Measurements from ENCODE around the gene RPS6KA5. TPM values are rescaled to one million over a fixed set of nuclear protein-coding genes. Genes with fewer than 3 reads are reported as not detected.

The RPS6KA5 gene
- total RNA-seq, 1 experiment from 2014 or later, result 24.2 TPM

- no TSS peak for BruUV-seq (replicated peaks)
- RAD21 ChIA-PET (ENCODE audit: low non-redundant PET in 1 of 2, low total read pairs in 2 of 2, uncharacterized antibody in 2 of 2, unreplicated experiment in 2 of 2), result no interaction called here
- POLR2A ChIA-PET, result no interaction called here
- H3K79me2 ChIP-seq (ENCODE audit: insufficient read depth, low read length), result no peaks in the 10 kb centered on the region
- no peak overlapping the region for H3K9ac ChIP-seq (ENCODE audit: low read length)
- no peaks in the 10 kb centered on the region for H3K9me2 ChIP-seq (ENCODE audit: insufficient read depth)
- no peak overlapping the region for H3K4me2 ChIP-seq (ENCODE audit: low read length)
- TF ChIP-seq ZNF274 (IDR thresholded peaks at IDR 0.05; ENCODE audit: low read depth, low read length) (no peak), JUND (IDR thresholded peaks at IDR 0.05) (no peak), EGR1 (IDR thresholded peaks at IDR 0.05; ENCODE audit: low read depth) (no peak), EZH2 (IDR thresholded peaks at IDR 0.05) (no peak), ZBTB33 (IDR thresholded peaks at IDR 0.05; ENCODE audit: extremely low read depth, insufficient replicate concordance, low read length) (no peak), CBX3 (IDR thresholded peaks at IDR 0.05; ENCODE audit: low read depth) (no peak), SIN3A (IDR thresholded peaks at IDR 0.05; ENCODE audit: low read depth) (no peak), RAD21 (IDR thresholded peaks at IDR 0.05; ENCODE audit: low read depth) (no peak), ELF1 (IDR thresholded peaks at IDR 0.05; ENCODE audit: borderline replicate concordance, low read depth) (no peak), REST (IDR thresholded peaks at IDR 0.05; ENCODE audit: low read depth) (no peak), YY1 (IDR thresholded peaks at IDR 0.05; ENCODE audit: extremely low read depth, insufficient replicate concordance, low read depth, low read length) (no peak), SP1 (IDR thresholded peaks at IDR 0.05; ENCODE audit: low read depth) (no peak), FOSL1 (IDR thresholded peaks at IDR 0.05; ENCODE audit: low read depth) (no peak), TCF7L2 (IDR thresholded peaks at IDR 0.05; ENCODE audit: borderline replicate concordance, extremely low read depth, insufficient read depth, insufficient read length) (no peak), ZFX (IDR thresholded peaks at IDR 0.05) (no peak), MAX (IDR thresholded peaks at IDR 0.05) (no peak)
- H3K27me3 ChIP-seq (ENCODE audit: insufficient read depth, low read length), result no peaks in the 10 kb centered on the region
- CTCF ChIA-PET, result no interaction called here
- H4K20me1 ChIP-seq (ENCODE audit: insufficient read depth), result no peaks in the 10 kb centered on the region
- no peaks in the 10 kb centered on the region for H3K36me3 ChIP-seq (ENCODE audit: control insufficient read depth in 1 of 2, insufficient read depth in 2 of 2, low read length in 2 of 2)
- H3K4me1 ChIP-seq (ENCODE audit: control insufficient read depth in 1 of 2, insufficient read depth in 2 of 2, low read length in 2 of 2), result peaks cover 0 to 4% of the 10 kb centered on the region in 2 experiments; a peak in 2 of 4 replicates
- no peak overlapping the region for H3K27ac ChIP-seq (ENCODE audit: low read depth, low read length)
- H3K9me3 ChIP-seq (ENCODE audit: control insufficient read depth in 1 of 2, insufficient read depth in 1 of 2, low read depth in 1 of 2, low read length in 2 of 2), result no peaks in the 10 kb centered on the region
- ATAC-seq, result no peak
- H3K4me3 ChIP-seq (replicated peaks in 1 of 2; ENCODE audit: low read depth in 1 of 2, low read length in 2 of 2), result no peak overlapping the region
- DNase-seq (ENCODE audit: low read depth, low spot score), result no peak
- H2AFZ ChIP-seq (ENCODE audit: low read depth, low read length, poor library complexity, severe bottlenecking), result no peak overlapping the region
- intact Hi-C loops (cut with micrococcal nuclease), result no loop called here
Measured at GRCh38 chr14:90907178-90907577, 153.3 kb downstream of the RPS6KA5 start.

All from HCT116 (cell line).